Activated CD8-positive, alpha-beta T cell treated with anti-CD3 and anti-CD28 coated beads for 36 hours (primary cell): Measurements from ENCODE around the gene MGRN1. TPM values are rescaled to one million over a fixed set of nuclear protein-coding genes. Genes with fewer than 3 reads are reported as not detected.
A peak's percentile ranks its signal among the peaks of the same experiment; 100 is the strongest.

Experiments
- ATAC-seq: fragments of 200-7000 bp; cut with Tn5 transposase; one replicate; pipeline ENCODE4 v1.10.0; 2021; ENCODE audit warnings: mild to moderate bottlenecking, moderate library complexity
- CTCF ChIA-PET: fragments of 350-600 bp; sonication (Branson Sonifier 250); formaldehyde crosslinking; loops from one replicate; lab custom pipeline; 2021; ENCODE audit warnings: antibody characterized with exemption; lab: Charles Lee
- POLR2A ChIA-PET: fragments of 350-600 bp; sonication (Branson Sonifier 250); formaldehyde crosslinking; loops from one replicate; lab custom pipeline; 2021; ENCODE audit warnings: antibody characterized with exemption; lab: Charles Lee
- DNase-seq: peaks from one replicate; pipeline ENCODE4 v3.0.0-alpha.2; 2020
- H3K27ac Mint-ChIP-seq: one replicate; pipeline ENCODE4 v1.8.0; 2021; ENCODE audit warnings: mild to moderate bottlenecking, mixed read lengths
- H3K27me3 Mint-ChIP-seq: one replicate; pipeline ENCODE4 v1.8.0; 2021; ENCODE audit warnings: mixed read lengths
- H3K36me3 Mint-ChIP-seq: one replicate; pipeline ENCODE4 v1.8.0; 2021; ENCODE audit warnings: low read depth, mixed read lengths
- H3K4me1 Mint-ChIP-seq: one replicate; pipeline ENCODE4 v1.8.0; 2021; ENCODE audit warnings: low read depth, mixed read lengths
- H3K4me3 Mint-ChIP-seq: one replicate; pipeline ENCODE4 v1.8.0; 2021; ENCODE audit warnings: mild to moderate bottlenecking, moderate library complexity, mixed read lengths
- H3K9me3 Mint-ChIP-seq: one replicate; pipeline ENCODE4 v1.8.0; 2021; ENCODE audit warnings: mixed read lengths
- intact Hi-C: fragments of 100-400 bp; cut with micrococcal nuclease; formaldehyde crosslinking; loops from one replicate; pipeline ENCODE4 v1.10.0; 2022
- total RNA-seq, 2 experiments: library from RNA; stranded (reverse); gene quantifications; one replicate each; pipeline ENCODE4 v1.2.3, GENCODE V29; 2021
- TF ChIP-seq, protein P1 (sequence below): fragments of 200-600 bp; IDR thresholded peaks from one replicate; pipeline ENCODE4 v1.8.0; 2022; ENCODE audit warnings: antibody characterized with exemption, mild to moderate bottlenecking

MGRN1 gene
- total RNA-seq, 2 experiments from 2014 or later, result 67.6 to 70.8 TPM

DNA sequence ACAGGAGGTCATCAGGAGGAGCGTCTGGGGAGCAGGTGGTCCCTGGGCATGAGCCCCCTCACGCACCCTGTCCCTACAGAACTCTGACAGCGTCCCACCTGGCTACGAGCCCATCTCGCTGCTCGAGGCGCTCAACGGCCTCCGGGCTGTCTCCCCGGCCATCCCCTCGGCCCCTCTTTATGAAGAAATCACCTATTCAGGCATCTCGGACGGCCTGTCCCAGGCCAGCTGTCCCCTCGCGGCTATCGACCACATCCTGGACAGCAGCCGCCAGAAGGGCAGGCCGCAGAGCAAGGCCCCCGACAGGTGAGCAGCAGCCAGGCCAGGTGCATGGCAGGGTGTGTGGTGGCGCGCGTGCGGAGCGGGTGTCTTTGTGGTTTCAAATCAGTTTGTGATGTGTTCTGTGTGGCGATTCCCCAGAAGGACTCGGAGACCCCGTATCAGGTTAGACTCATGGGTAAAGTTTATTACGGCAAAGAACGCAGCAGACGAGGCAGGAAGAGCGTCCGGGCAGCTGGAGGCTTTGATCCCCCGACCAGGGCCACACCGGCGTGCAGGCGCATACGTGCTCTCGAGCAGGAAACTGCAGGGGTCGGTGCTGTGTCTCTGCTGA, 57.0 kb downstream of the MGRN1 start:
- intact Hi-C loops, result no loop called here
- peaks cover 29% of the 10 kb centered on the region for H3K4me1 Mint-ChIP-seq
- ATAC-seq, result peak; percentile 43
- peaks cover 18% of the 10 kb centered on the region for H3K36me3 Mint-ChIP-seq
- H3K4me3 Mint-ChIP-seq, result no peak overlapping the region
- POLR2A ChIA-PET, result interaction anchor here (1.3 to 2.2 kb wide), 2 partner anchors 10 to 13 kb away, joined by 3 to 10 read pairs; partner anchors contain the start of gene NUDT16L1
- CTCF ChIA-PET, result interaction anchor here (1.6 kb wide), 1 partner anchor 23 kb away, joined by 4 read pairs; no protein-coding TSS in a partner anchor
- H3K27ac Mint-ChIP-seq, result peak overlapping the region; percentile 77
- no peaks in the 10 kb centered on the region for H3K9me3 Mint-ChIP-seq
- TF ChIP-seq, protein P1, sequence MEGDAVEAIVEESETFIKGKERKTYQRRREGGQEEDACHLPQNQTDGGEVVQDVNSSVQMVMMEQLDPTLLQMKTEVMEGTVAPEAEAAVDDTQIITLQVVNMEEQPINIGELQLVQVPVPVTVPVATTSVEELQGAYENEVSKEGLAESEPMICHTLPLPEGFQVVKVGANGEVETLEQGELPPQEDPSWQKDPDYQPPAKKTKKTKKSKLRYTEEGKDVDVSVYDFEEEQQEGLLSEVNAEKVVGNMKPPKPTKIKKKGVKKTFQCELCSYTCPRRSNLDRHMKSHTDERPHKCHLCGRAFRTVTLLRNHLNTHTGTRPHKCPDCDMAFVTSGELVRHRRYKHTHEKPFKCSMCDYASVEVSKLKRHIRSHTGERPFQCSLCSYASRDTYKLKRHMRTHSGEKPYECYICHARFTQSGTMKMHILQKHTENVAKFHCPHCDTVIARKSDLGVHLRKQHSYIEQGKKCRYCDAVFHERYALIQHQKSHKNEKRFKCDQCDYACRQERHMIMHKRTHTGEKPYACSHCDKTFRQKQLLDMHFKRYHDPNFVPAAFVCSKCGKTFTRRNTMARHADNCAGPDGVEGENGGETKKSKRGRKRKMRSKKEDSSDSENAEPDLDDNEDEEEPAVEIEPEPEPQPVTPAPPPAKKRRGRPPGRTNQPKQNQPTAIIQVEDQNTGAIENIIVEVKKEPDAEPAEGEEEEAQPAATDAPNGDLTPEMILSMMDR, result no peak
- no peaks in the 10 kb centered on the region for H3K27me3 Mint-ChIP-seq
- DNase-seq, result peak; percentile 43

DNA sequence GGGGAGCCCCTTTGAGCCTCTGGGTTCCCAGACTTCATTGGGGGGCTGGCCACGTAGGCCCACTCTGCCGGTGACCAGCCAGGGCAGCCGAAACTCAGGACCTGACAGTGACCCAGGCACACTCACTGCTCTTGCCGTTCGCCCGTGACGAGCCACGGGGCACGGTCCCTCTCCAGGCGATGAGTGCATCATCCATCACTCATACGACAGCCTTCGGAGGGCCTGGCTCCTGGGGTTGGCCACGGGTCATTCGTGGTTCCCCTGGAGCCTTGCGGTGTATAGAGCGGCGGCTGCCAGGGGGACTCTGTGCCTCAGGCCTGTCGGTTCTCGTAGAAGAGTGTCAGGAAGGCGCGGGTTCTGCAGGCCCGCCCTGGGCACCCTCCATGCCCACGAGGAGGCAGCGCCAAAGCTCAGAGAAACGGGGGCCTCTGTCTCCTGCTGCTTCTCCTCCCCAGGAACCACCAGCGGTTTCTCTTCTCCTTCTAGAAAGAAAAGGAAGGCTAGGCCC, 57.5 kb downstream of the MGRN1 start:
- H3K4me1 Mint-ChIP-seq, result peaks cover 23% of the 10 kb centered on the region
- peak overlapping the region; percentile 15 for H3K27ac Mint-ChIP-seq
- ChIA-PET POLR2A (interaction anchor here (1.3 to 2.2 kb wide), 2 partner anchors 10 to 13 kb away, joined by 3 to 10 read pairs; partner anchors contain the start of gene NUDT16L1), CTCF (interaction anchor here (0.7 to 1.7 kb wide), 8 partner anchors 9 to 181 kb away, joined by 3 to 6 read pairs (median 4); partner anchors contain the start of gene NUDT16L1)
- ATAC-seq, result peak; percentile 5
- intact Hi-C loops, result no loop called here
- H3K27me3 Mint-ChIP-seq, result no peaks in the 10 kb centered on the region
- DNase-seq, result no peak
- TF ChIP-seq, protein P1, result no peak
- H3K4me3 Mint-ChIP-seq, result no peak overlapping the region
- H3K36me3 Mint-ChIP-seq, result peaks cover 12% of the 10 kb centered on the region
- no peaks in the 10 kb centered on the region for H3K9me3 Mint-ChIP-seq

DNA sequence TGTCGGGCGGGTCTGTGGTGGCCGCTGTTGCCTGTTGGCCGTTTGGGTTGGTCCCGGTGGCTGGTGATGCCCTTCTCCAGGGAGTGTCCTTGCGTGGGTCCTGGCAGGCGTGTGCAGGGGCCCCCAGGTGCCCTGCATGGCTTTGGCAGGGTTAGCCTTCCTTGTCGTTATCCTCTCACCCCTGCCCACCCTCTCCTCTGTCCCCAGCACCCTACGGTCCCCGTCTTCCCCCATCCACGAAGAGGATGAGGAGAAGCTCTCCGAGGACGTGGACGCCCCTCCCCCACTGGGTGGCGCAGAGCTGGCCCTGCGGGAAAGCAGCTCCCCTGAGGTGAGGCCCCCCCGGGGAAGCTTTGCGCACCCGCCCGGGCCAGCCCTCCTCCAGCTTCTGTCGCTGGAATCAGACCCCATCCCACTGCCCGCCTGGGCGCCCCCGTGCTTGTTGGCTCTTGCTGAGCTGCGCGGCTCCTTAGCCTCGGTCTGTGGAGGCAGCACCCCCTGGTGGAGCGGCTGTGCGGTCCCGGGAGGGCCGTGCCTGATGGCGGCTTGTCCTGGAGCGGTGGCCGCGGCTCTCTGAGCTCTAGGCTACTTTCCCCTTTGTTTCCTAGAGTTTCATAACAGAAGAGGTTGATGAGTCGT, 58.1 kb downstream of the MGRN1 start:
- Mint-ChIP-seq H3K9me3 (no peaks in the 10 kb centered on the region), H3K27ac (peak overlapping the region; percentile 39), H3K4me1 (peaks cover 18% of the 10 kb centered on the region), H3K4me3 (no peak overlapping the region), H3K36me3 (peaks cover 12% of the 10 kb centered on the region), H3K27me3 (no peaks in the 10 kb centered on the region)
- CTCF ChIA-PET, result interaction anchor here (0.7 to 1.7 kb wide), 9 partner anchors 9 to 182 kb away, joined by 3 to 6 read pairs (median 4); partner anchors contain the start of gene NUDT16L1
- TF ChIP-seq, protein P1, result peak; percentile 31
- peak; percentile 64 for DNase-seq
- intact Hi-C loops, result no loop called here
- peak; percentile 67 for ATAC-seq
- POLR2A ChIA-PET, result interaction anchor here (1.3 kb wide), 1 partner anchor 9 kb away, joined by 3 read pairs; no protein-coding TSS in a partner anchor

DNA sequence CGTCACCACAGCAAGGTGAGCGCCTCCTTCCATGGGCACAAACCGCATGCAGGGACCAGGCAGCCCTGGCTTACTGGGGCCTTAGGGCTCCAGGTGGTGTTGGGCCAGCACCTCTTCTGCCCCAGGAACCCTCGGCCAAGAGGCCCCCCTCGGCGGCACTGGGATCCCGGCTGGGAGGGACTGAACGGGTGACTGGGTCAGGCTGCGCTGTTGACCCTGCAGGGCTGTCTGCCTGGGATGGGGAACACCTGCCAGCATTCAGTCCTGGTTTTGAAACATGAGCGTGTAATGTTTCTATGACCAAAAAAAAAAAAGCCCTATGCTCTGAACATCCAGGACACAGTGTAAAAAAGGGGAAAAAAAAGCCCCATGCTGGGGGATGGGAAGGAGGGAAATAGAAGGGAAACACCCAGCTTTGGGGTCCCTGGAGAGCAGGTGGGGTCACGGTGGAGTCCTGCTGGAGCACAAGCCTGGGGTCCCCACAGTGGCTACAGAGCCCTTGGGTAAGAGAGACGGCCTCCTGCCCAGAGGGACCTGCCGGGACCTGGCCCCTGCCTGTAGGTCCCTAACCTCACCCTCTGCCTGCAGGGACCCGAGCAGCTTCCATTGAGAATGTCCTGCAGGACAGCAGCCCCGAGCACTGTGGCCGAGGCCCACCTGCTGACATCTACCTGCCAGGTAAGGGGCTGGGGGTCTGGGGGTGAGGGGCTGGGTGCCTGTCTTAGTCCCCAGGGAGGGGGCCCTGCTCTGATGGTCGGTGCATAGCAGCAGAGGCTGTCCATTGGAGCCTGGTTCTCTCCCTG, 58.8 kb downstream of the MGRN1 start:
- Mint-ChIP-seq H3K4me1 (peaks cover 11% of the 10 kb centered on the region), H3K27ac (peak overlapping the region; percentile 39), H3K27me3 (no peaks in the 10 kb centered on the region), H3K9me3 (no peaks in the 10 kb centered on the region), H3K36me3 (peaks cover 12% of the 10 kb centered on the region), H3K4me3 (no peak overlapping the region)
- DNase-seq (no peak), ATAC-seq (no peak)
- ChIA-PET CTCF (interaction anchor here (0.7 to 1.7 kb wide), 7 partner anchors 8 to 182 kb away, joined by 4 to 6 read pairs (median 4); partner anchors contain the start of gene NUDT16L1), POLR2A (interaction anchor here (1.0 kb wide), 1 partner anchor 12 kb away, joined by 3 read pairs; no protein-coding TSS in a partner anchor)
- intact Hi-C loops, result no loop called here
- TF ChIP-seq, protein P1, result peak; percentile 0
